T-helper 17 cell (primary cell): ENCODE results near the gene KLHL34. TPM values are rescaled to one million over a fixed set of nuclear protein-coding genes. Genes with fewer than 3 reads are reported as not detected.

ENCODE experiments used
- ATAC-seq: fragments of 150-1000 bp; cut with Tn5 transposase; 2 replicates; pipeline ENCODE4 v1.10.0; 2021; ENCODE audit warnings: mild to moderate bottlenecking, moderate library complexity
- DNase-seq, 3 donors: peaks; one replicate each; pipeline versions ENCODE4 v3.0.0 to v3.0.0-alpha.2; 2020 to 2021
- H3K9me3 ChIP-seq: one replicate; pipeline ENCODE4 v1.7.0; 2013; ENCODE audit warnings: low read length, mild to moderate bottlenecking; ENCODE audit not compliant: control insufficient read depth, poor library complexity, severe bottlenecking
- H3K27ac Mint-ChIP-seq: one replicate; pipeline ENCODE4 v1.8.0; 2022; ENCODE audit warnings: mild to moderate bottlenecking, moderate library complexity, mixed read lengths
- H3K27me3 Mint-ChIP-seq: one replicate; pipeline ENCODE4 v1.8.0; 2022; ENCODE audit warnings: mixed read lengths
- H3K36me3 Mint-ChIP-seq: one replicate; pipeline ENCODE4 v1.8.0; 2022; ENCODE audit warnings: low read depth, mixed read lengths
- H3K4me1 Mint-ChIP-seq: one replicate; pipeline ENCODE4 v1.8.0; 2022; ENCODE audit warnings: mild to moderate bottlenecking, mixed read lengths
- H3K4me3 Mint-ChIP-seq: one replicate; pipeline ENCODE4 v1.8.0; 2022; ENCODE audit warnings: mild to moderate bottlenecking, moderate library complexity, mixed read lengths
- total RNA-seq, 4 donors: library from RNA in 2 of 4; stranded (reverse) in 2 of 4; gene quantifications; one replicate each; pipeline ENCODE4 v1.2.3 and lab custom pipeline; 2022 to 2026

KLHL34 gene
- total RNA-seq, 2 donors from 2014 or later: 0.50 to 0.73 TPM

- Mint-ChIP-seq H3K27me3 (no peaks in the 10 kb centered on the region), H3K36me3 (peaks cover 2% of the 10 kb centered on the region), H3K27ac (no peak overlapping the region), H3K4me3 (no peak overlapping the region), H3K4me1 (no peaks in the 10 kb centered on the region)
- DNase-seq (no peak), ATAC-seq (no peak)
- H3K9me3 ChIP-seq: no peaks in the 10 kb centered on the region
Observed at GRCh38 chrX:21632027-21632426, 26.1 kb downstream of the KLHL34 start.

- no peaks in the 10 kb centered on the region for H3K9me3 ChIP-seq
- DNase-seq (no peak), ATAC-seq (no peak)
- H3K36me3 Mint-ChIP-seq: peaks cover 4% of the 10 kb centered on the region
- H3K4me1 Mint-ChIP-seq: no peaks in the 10 kb centered on the region
- H3K4me3 Mint-ChIP-seq: no peak overlapping the region
- H3K27me3 Mint-ChIP-seq: no peaks in the 10 kb centered on the region
- no peak overlapping the region for H3K27ac Mint-ChIP-seq
Observed at GRCh38 chrX:21623778-21624501, 34.2 kb downstream of the KLHL34 start.

- H3K4me1 Mint-ChIP-seq: no peaks in the 10 kb centered on the region
- DNase-seq (no peak), ATAC-seq (no peak)
- no peaks in the 10 kb centered on the region for H3K36me3 Mint-ChIP-seq
- H3K4me3 Mint-ChIP-seq: no peak overlapping the region
- no peaks in the 10 kb centered on the region for H3K9me3 ChIP-seq
- no peaks in the 10 kb centered on the region for H3K27me3 Mint-ChIP-seq
- no peak overlapping the region for H3K27ac Mint-ChIP-seq
Observed at GRCh38 chrX:21620234-21620633, 37.9 kb downstream of the KLHL34 start.

GRCh38 chrX:21616386-21616785 is 41.7 kb downstream of the KLHL34 start:
- DNase-seq (no peak), ATAC-seq (no peak)
- H3K36me3 Mint-ChIP-seq: no peaks in the 10 kb centered on the region
- H3K27me3 Mint-ChIP-seq: no peaks in the 10 kb centered on the region
- H3K4me1 Mint-ChIP-seq: no peaks in the 10 kb centered on the region
- no peak overlapping the region for H3K27ac Mint-ChIP-seq
- H3K9me3 ChIP-seq: no peaks in the 10 kb centered on the region
- no peak overlapping the region for H3K4me3 Mint-ChIP-seq

- no peaks in the 10 kb centered on the region for H3K36me3 Mint-ChIP-seq
- no peaks in the 10 kb centered on the region for H3K4me1 Mint-ChIP-seq
- H3K27ac Mint-ChIP-seq: no peak overlapping the region
- ATAC-seq: no peak
- no peaks in the 10 kb centered on the region for H3K9me3 ChIP-seq
- no peak for DNase-seq
- H3K4me3 Mint-ChIP-seq: no peak overlapping the region
- H3K27me3 Mint-ChIP-seq: no peaks in the 10 kb centered on the region
Observed at GRCh38 chrX:21612154-21612553, 46.0 kb downstream of the KLHL34 start.

GRCh38 chrX:21610168-21610567 is 48.0 kb downstream of the KLHL34 start:
- ATAC-seq (no peak), DNase-seq (no peak)
- H3K36me3 Mint-ChIP-seq: no peaks in the 10 kb centered on the region
- H3K4me1 Mint-ChIP-seq: no peaks in the 10 kb centered on the region
- H3K27me3 Mint-ChIP-seq: no peaks in the 10 kb centered on the region
- no peak overlapping the region for H3K4me3 Mint-ChIP-seq
- no peak overlapping the region for H3K27ac Mint-ChIP-seq
- H3K9me3 ChIP-seq: no peaks in the 10 kb centered on the region

- no peaks in the 10 kb centered on the region for H3K9me3 ChIP-seq
- no peaks in the 10 kb centered on the region for H3K4me1 Mint-ChIP-seq
- no peak overlapping the region for H3K27ac Mint-ChIP-seq
- no peak overlapping the region for H3K4me3 Mint-ChIP-seq
- DNase-seq: no peak
- ATAC-seq: no peak
- no peaks in the 10 kb centered on the region for H3K36me3 Mint-ChIP-seq
- no peaks in the 10 kb centered on the region for H3K27me3 Mint-ChIP-seq
Observed at GRCh38 chrX:21606002-21606401, 52.1 kb downstream of the KLHL34 start.

Other genes with a start within 250 kb of the KLHL34 start
- not detected for gene SMPX, start 99.8 kb upstream of the KLHL34 start, total RNA-seq
- gene MBTPS2, start 181.3 kb upstream of the KLHL34 start, total RNA-seq: 1 to 10 TPM; 4.1 to 4.3 TPM
- gene YY2, start 197.7 kb upstream of the KLHL34 start, total RNA-seq: 1 to 10 TPM in 1 of 2 donors, under 1 TPM in 1; 0.68 to 1.0 TPM